ENCODE data around the gene TMEM126B.

The TMEM126B gene

DNA sequence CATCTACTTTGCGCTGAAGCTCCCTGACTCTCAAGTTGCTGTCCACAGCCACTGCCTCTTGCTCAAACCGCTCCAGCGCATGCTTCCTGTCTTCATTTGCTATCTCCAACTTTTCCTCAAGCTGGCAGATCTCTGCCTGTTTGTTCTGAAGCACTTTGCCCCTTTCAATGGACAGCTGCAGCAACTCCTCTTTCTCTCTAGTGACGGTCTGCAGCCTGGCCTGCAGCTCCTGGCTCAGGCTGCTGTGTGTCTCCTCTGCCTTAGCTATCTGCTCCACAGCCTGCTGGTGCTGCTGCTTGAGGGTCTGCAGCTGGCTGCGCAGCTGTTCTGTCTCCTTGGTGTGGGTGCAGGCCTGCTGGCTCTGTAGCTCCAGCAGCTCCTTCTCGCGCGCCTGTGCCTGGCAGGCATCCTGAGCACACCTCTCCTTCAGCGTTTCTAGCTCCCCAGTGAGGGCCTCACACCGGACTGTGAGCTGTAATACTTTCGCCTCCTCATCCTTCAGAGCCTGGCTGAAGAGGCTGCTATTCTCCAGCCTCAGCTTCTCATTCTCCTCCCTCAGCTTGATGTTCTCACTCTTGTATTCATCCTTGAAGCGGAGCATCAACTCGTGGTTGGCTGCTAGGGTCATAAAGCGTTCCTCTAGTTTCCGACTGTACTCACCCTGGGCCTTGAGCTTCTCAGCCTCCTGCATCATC lies 56.9 kb downstream of the TMEM126B start:
- no peak for DNase-seq

DNA sequence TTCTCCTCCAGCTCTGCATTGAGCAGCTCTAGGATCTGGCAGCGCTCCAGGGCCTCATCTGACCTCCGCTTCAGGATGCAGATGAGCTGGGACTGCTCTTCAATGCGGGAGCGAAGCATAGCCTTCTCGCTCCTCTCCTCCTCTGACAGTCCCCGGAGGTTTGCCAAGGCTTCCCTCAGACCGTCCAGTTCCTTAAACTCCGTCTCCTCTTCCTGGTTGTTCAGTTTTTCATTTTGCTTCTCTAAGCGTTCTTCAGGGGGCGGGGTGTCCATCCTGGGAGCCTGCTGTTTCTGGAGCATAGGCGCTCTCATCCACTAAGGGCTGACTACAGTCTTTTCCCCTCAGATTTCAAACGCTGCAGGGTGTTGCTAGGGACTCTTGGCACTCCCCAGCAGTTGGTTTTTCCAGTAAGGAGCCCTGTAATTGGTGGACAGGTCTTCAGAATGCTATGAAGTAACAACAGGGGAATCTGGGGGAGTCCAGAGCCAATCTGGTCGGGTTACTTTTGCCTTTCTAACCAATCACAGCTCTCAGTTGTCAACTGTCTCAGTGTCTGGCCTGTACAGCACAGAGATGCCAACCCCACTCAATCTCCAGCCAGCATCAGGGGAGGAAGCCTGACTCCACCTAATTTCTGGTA lies 57.5 kb downstream of the TMEM126B start, which contains the start of gene CCDC89:
TSS of gene CCDC89 (minus strand) at position 376 of the 640 bp plus-strand sequence. CDS start at position 311, 65 bp downstream.
- peak; percentile 58 for DNase-seq

All from NCI-H1417 treated with DMSO at 0.1 percent for 48 hours (cell line).